Measurements from ENCODE around the gene STK39. TPM values are rescaled to one million over a fixed set of nuclear protein-coding genes. Genes with fewer than 3 reads are reported as not detected.

STK39 gene
- total and polyA plus RNA-seq, 9 of the 15 experiments (the other 6 are each of a cell fraction or from before 2014, with no cell fraction given), result 0.19 to 0.76 (median 0.51) TPM

DNA sequence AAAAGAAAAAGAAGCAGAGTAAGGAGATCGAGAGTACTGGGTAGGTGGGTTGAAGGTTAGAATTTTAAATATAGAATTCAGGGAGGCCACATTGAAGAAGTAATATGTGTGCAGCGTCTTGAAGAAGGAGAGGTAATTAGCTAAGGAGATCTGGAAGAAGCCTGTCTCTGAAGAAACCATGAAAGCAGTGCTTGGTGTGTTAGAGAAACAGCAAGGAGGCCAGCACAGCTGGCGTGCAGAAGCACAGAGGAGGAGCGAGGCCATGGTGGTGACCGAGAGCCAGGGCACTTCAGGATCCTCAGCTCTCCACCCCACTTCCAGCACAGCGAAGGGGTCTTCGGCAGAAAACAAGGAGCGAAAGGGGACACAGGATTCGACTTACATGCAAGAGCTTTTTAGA, 305.8 kb downstream of the STK39 start (continued):
- TF ChIP-seq, protein P1, sequence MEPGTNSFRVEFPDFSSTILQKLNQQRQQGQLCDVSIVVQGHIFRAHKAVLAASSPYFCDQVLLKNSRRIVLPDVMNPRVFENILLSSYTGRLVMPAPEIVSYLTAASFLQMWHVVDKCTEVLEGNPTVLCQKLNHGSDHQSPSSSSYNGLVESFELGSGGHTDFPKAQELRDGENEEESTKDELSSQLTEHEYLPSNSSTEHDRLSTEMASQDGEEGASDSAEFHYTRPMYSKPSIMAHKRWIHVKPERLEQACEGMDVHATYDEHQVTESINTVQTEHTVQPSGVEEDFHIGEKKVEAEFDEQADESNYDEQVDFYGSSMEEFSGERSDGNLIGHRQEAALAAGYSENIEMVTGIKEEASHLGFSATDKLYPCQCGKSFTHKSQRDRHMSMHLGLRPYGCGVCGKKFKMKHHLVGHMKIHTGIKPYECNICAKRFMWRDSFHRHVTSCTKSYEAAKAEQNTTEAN (CRISPR knock-in tag; IDR thresholded peaks at IDR 0.05), result no peak
- no peak for TF ChIP-seq HCFC1 (IDR thresholded peaks at IDR 0.05; ENCODE audit: low read depth, low read length)
- no peak for TF ChIP-seq MBD2 (IDR thresholded peaks at IDR 0.05; ENCODE audit: borderline replicate concordance, low read depth)
- TF ChIP-seq, protein P2, sequence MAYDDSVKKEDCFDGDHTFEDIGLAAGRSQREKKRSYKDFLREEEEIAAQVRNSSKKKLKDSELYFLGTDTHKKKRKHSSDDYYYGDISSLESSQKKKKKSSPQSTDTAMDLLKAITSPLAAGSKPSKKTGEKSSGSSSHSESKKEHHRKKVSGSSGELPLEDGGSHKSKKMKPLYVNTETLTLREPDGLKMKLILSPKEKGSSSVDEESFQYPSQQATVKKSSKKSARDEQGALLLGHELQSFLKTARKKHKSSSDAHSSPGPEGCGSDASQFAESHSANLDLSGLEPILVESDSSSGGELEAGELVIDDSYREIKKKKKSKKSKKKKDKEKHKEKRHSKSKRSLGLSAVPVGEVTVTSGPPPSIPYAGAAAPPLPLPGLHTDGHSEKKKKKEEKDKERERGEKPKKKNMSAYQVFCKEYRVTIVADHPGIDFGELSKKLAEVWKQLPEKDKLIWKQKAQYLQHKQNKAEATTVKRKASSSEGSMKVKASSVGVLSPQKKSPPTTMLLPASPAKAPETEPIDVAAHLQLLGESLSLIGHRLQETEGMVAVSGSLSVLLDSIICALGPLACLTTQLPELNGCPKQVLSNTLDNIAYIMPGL (CRISPR knock-in tag; IDR thresholded peaks at IDR 0.05), result no peak
- no peak for TF ChIP-seq ZNF165 (CRISPR knock-in tag; IDR thresholded peaks at IDR 0.05; ENCODE audit: borderline replicate concordance)
- TF ChIP-seq ZFP1 (CRISPR knock-in tag; IDR thresholded peaks at IDR 0.05), result no peak
- TF ChIP-seq ZBTB1 (CRISPR knock-in tag; IDR thresholded peaks at IDR 0.05; ENCODE audit: borderline replicate concordance, low read depth), result no peak
- TF ChIP-seq, protein P3, sequence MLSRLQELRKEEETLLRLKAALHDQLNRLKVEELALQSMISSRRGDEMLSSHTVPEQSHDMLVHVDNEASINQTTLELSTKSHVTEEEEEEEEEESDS (CRISPR knock-in tag; IDR thresholded peaks at IDR 0.05), result no peak
- no peak for TF ChIP-seq RUNX1 (IDR thresholded peaks at IDR 0.05; ENCODE audit: low read depth)
- no peak for TF ChIP-seq CC2D1A (IDR thresholded peaks at IDR 0.05)
- TF ChIP-seq ZNF589 (CRISPR knock-in tag; IDR thresholded peaks at IDR 0.05; ENCODE audit: low read depth), result no peak; the same call in 1 of the 2 replicates
- TF ChIP-seq TCF7L2 (IDR thresholded peaks at IDR 0.05; ENCODE audit: low read depth, low read length), result no peak
- TF ChIP-seq OTX1 (CRISPR knock-in tag; IDR thresholded peaks at IDR 0.05), result 0 out of 2 replicates have a peak, but pooled peaks have one; percentile 14
- TF ChIP-seq, protein P4, sequence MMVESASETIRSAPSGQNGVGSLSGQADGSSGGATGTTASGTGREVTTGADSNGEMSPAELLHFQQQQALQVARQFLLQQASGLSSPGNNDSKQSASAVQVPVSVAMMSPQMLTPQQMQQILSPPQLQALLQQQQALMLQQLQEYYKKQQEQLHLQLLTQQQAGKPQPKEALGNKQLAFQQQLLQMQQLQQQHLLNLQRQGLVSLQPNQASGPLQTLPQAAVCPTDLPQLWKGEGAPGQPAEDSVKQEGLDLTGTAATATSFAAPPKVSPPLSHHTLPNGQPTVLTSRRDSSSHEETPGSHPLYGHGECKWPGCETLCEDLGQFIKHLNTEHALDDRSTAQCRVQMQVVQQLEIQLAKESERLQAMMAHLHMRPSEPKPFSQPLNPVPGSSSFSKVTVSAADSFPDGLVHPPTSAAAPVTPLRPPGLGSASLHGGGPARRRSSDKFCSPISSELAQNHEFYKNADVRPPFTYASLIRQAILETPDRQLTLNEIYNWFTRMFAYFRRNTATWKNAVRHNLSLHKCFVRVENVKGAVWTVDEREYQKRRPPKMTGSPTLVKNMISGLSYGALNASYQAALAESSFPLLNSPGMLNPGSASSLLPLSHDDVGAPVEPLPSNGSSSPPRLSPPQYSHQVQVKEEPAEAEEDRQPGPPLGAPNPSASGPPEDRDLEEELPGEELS (CRISPR knock-in tag; IDR thresholded peaks at IDR 0.05; ENCODE audit: borderline replicate concordance), result no peak
- TF ChIP-seq PHB (CRISPR knock-in tag; IDR thresholded peaks at IDR 0.05), result 0 out of 2 replicates have a peak, but pooled peaks have one; percentile 53
- TF ChIP-seq ZNF184 (CRISPR knock-in tag; IDR thresholded peaks at IDR 0.05), result no peak
- TF ChIP-seq, protein P5, sequence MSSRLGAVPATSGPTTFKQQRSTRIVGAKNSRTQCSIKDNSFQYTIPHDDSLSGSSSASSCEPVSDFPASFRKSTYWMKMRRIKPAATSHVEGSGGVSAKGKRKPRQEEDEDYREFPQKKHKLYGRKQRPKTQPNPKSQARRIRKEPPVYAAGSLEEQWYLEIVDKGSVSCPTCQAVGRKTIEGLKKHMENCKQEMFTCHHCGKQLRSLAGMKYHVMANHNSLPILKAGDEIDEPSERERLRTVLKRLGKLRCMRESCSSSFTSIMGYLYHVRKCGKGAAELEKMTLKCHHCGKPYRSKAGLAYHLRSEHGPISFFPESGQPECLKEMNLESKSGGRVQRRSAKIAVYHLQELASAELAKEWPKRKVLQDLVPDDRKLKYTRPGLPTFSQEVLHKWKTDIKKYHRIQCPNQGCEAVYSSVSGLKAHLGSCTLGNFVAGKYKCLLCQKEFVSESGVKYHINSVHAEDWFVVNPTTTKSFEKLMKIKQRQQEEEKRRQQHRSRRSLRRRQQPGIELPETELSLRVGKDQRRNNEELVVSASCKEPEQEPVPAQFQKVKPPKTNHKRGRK (tag; IDR thresholded peaks at IDR 0.05), result no peak
- no peak for TF ChIP-seq ZNF431 (CRISPR knock-in tag; IDR thresholded peaks at IDR 0.05)

All from K562 (cell line).